Body of pancreas (tissue), 4 donors: Measurements from ENCODE around the gene BLOC1S3. TPM values are rescaled to one million over a fixed set of nuclear protein-coding genes. Genes with fewer than 3 reads are reported as not detected.

Experiments used
- ATAC-seq: fragments of 150-250 bp; one replicate; pipeline ENCODE4 v1.9.1; 2016
- DNase-seq, 4 donors: peaks; one replicate each; pipeline ENCODE4 v3.0.0-alpha.2; 2019
- H3K27ac ChIP-seq, 4 donors: fragments of 200-600 bp; sonication (generic); 1 replicate in 3 of 4; 2 replicates in 1 of 4; pipeline versions ENCODE4 v1.5.1 to v1.6.1; 2016 to 2019; ENCODE audit warnings: mild to moderate bottlenecking in 1 of 4, mixed read lengths in 1 of 4, moderate library complexity in 1 of 4
- H3K27me3 ChIP-seq, 2 donors: fragments of 200-600 bp; sonication (generic); one replicate each; pipeline ENCODE4 v1.6.0; 2016; ENCODE audit warnings: mild to moderate bottlenecking in 1 of 2
- H3K36me3 ChIP-seq, 2 donors: fragments of 200-600 bp; sonication (generic); replicated peaks in 1 of 2; 2 replicates each; pipeline ENCODE4 v1.5.1; 2016; ENCODE audit warnings: low read depth in 2 of 2; ENCODE audit not compliant: insufficient read depth in 1 of 2
- H3K4me1 ChIP-seq: fragments of 200-600 bp; sonication (generic); one replicate; pipeline ENCODE4 v1.6.0; 2016
- H3K4me3 ChIP-seq, 2 donors: fragments of 200-600 bp; sonication (generic); 1 replicate in 1 of 2; 2 replicates in 1 of 2; pipeline ENCODE4 v1.5.1; 2016 to 2019
- H3K9me3 ChIP-seq, 3 donors: fragments of 200-600 bp; sonication (generic); 1 replicate in 2 of 3; 2 replicates in 1 of 3; pipeline ENCODE4 v1.5.1; 2016
- POLR2A ChIP-seq, 3 donors: fragments of 450-650 bp; IDR thresholded peaks; one replicate each; pipeline ENCODE4 v1.6.1; 2016; ENCODE audit warnings: antibody characterized with exemption in 3 of 3, mild to moderate bottlenecking in 2 of 3
- WGBS, 2 donors: methylation state at CpG; one replicate each; pipeline ENCODE4 v1.1.5; 2017; 5-methylcytosine and 5-hydroxymethylcytosine counted together
- intact Hi-C: fragments of 100-400 bp; cut with DNase I; formaldehyde crosslinking; loops from one replicate; pipeline ENCODE4 v1.15.1; 2023
- total RNA-seq, 2 donors: library from RNA; depleted of rRNA; stranded (reverse); fragments of >200 nt; gene quantifications; one replicate each; pipeline ENCODE4 v1.1.0, GENCODE V29; 2016
- TF ChIP-seq, protein P1 (sequence below), 7 experiments: fragments of 450-650 bp in 4 of 7; fragments of 200-600 bp in 3 of 7; sonication (generic) in 3 of 7; IDR thresholded peaks; one replicate each; pipeline ENCODE4 v1.5.1; 2016 to 2019; ENCODE audit warnings: antibody characterized with exemption in 7 of 7

Gene BLOC1S3
- total RNA-seq, 2 donors from 2014 or later, result 4.9 to 12.5 TPM

DNA sequence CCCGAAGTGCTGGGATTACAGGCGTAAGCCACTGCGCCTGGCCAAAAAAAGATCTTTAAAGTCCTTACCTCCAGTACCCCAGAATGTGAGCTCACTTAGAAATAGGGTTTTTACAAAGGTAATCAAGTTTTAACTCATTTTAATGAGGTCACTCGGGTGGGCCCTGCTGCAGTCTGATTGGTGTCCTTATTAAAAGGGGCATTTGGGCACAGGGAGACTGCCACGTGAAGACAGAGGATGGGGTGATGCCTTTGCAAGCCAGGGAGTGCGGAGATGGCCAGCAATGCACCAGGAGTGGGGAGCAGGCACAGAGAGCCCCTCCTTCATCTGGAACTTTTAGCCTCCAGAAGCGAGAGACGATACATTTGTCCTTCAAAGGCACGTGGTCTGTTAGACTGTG, 29.5 kb upstream of the BLOC1S3 start:
- H3K36me3 ChIP-seq, result no peaks in the 10 kb centered on the region
- peaks cover 24% of the 10 kb centered on the region for H3K4me1 ChIP-seq
- no peak for TF ChIP-seq POLR2A (IDR thresholded peaks at IDR 0.05)
- TF ChIP-seq, protein P1, sequence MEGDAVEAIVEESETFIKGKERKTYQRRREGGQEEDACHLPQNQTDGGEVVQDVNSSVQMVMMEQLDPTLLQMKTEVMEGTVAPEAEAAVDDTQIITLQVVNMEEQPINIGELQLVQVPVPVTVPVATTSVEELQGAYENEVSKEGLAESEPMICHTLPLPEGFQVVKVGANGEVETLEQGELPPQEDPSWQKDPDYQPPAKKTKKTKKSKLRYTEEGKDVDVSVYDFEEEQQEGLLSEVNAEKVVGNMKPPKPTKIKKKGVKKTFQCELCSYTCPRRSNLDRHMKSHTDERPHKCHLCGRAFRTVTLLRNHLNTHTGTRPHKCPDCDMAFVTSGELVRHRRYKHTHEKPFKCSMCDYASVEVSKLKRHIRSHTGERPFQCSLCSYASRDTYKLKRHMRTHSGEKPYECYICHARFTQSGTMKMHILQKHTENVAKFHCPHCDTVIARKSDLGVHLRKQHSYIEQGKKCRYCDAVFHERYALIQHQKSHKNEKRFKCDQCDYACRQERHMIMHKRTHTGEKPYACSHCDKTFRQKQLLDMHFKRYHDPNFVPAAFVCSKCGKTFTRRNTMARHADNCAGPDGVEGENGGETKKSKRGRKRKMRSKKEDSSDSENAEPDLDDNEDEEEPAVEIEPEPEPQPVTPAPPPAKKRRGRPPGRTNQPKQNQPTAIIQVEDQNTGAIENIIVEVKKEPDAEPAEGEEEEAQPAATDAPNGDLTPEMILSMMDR (IDR thresholded peaks at IDR 0.05), result no peak
- no peak overlapping the region for H3K27ac ChIP-seq
- intact Hi-C loops, result no loop called here
- H3K27me3 ChIP-seq, result peaks cover 0 to 25% of the 10 kb centered on the region in 2 donors
- WGBS, 2 donors, result 79 to 88% methylated on average over 9 of the region's 9 CpGs
- no peaks in the 10 kb centered on the region for H3K9me3 ChIP-seq
- DNase-seq, result no peak
- H3K4me3 ChIP-seq, result no peak overlapping the region
- ATAC-seq, result no peak

DNA sequence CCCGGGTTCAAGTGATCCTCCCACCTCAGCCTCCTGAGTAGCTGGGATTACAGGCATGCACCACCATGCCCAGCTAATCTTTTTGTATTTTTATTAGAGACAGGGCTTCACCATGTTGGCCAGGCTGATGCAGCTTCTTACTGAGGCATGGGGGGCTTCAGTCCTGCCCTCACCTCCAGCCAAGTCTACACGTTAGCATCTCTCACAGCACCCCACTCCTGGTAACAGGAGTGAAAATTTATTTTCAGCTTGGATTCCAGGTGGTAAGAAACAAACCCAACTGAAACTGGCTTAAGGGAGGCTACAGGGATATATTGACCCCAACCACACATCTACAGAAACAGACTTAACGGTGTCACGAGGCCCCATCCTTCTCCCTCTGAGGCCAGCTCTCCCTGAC, 28.4 kb upstream of the BLOC1S3 start:
- H3K27ac ChIP-seq, result no peak overlapping the region
- TF ChIP-seq POLR2A (IDR thresholded peaks at IDR 0.05), result no peak
- TF ChIP-seq, protein P1 (IDR thresholded peaks at IDR 0.05), result no peak
- H3K9me3 ChIP-seq, result no peaks in the 10 kb centered on the region
- H3K4me1 ChIP-seq, result peaks cover 24% of the 10 kb centered on the region
- intact Hi-C loops, result no loop called here
- DNase-seq (no peak), ATAC-seq (no peak)
- H3K36me3 ChIP-seq, result no peaks in the 10 kb centered on the region
- no peak overlapping the region for H3K4me3 ChIP-seq
- WGBS, 2 donors, result 87 to 91% methylated on average over 4 of the region's 4 CpGs
- H3K27me3 ChIP-seq, result peaks cover 0 to 25% of the 10 kb centered on the region in 2 donors

GRCh38 chr19:45150751-45151281, 27.8 kb upstream of the BLOC1S3 start:
- no peak overlapping the region for H3K27ac ChIP-seq
- TF ChIP-seq, protein P1 (IDR thresholded peaks at IDR 0.05), result no peak
- TF ChIP-seq POLR2A (IDR thresholded peaks at IDR 0.05), result no peak
- peaks cover 24% of the 10 kb centered on the region for H3K4me1 ChIP-seq
- DNase-seq, result no peak
- ATAC-seq, result no peak
- WGBS, 2 donors, result 40 to 43% methylated on average over 3 to 4 of the region's 4 CpGs
- H3K36me3 ChIP-seq, result no peaks in the 10 kb centered on the region
- H3K4me3 ChIP-seq, result no peak overlapping the region
- intact Hi-C loops, result no loop called here
- H3K27me3 ChIP-seq, result peaks cover 0 to 25% of the 10 kb centered on the region in 2 donors
- no peaks in the 10 kb centered on the region for H3K9me3 ChIP-seq

DNA sequence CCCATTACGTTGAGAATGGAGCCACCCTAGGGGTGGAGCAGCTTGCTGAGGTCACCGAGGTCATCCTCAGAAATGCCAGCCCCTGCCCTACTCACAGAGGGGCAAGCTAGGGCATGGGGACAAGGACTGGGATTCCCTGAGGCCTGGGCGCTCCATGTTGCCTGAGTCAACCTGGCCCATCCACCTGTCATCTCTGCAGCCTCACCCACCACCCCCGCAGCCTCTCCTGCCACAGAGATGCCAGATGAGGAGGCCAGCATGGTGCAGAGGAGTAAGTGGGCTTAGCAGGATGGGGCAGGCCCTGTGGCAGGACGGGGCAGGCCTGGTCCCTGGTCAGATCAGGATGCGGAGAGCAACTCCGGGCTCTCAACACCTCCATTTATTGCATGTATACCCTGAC, 27.3 kb upstream of the BLOC1S3 start:
- intact Hi-C loops, result no loop called here
- 78 to 80% methylated on average over 1 to 7 of the region's 7 CpGs for WGBS, 2 donors
- Histone ChIP-seq H3K27ac (no peak overlapping the region), H3K9me3 (no peaks in the 10 kb centered on the region), H3K27me3 (peaks cover 0 to 25% of the 10 kb centered on the region in 2 donors), H3K36me3 (no peaks in the 10 kb centered on the region), H3K4me1 (peaks cover 24% of the 10 kb centered on the region), H3K4me3 (no peak overlapping the region)
- TF ChIP-seq POLR2A (IDR thresholded peaks at IDR 0.05), result no peak
- TF ChIP-seq, protein P1 (IDR thresholded peaks at IDR 0.05), result no peak
- no peak for DNase-seq
- no peak for ATAC-seq

- Histone ChIP-seq H3K27me3 (peaks cover 0 to 25% of the 10 kb centered on the region in 2 donors), H3K9me3 (no peaks in the 10 kb centered on the region), H3K27ac (no peak overlapping the region), H3K4me3 (no peak overlapping the region), H3K4me1 (peaks cover 24% of the 10 kb centered on the region), H3K36me3 (no peaks in the 10 kb centered on the region)
- TF ChIP-seq POLR2A (IDR thresholded peaks at IDR 0.05), result no peak
- TF ChIP-seq, protein P1 (IDR thresholded peaks at IDR 0.05), result no peak
- intact Hi-C loops, result no loop called here
- no peak for DNase-seq
- 11 to 68% methylated on average over 6 to 45 of the region's 64 CpGs for WGBS, 2 donors
- no peak for ATAC-seq
These were observed 26.6 kb upstream of the BLOC1S3 start for GRCh38 chr19:45151821-45152503.
